Liver (tissue), 9 donors: ENCODE results near the gene PCED1B. TPM values are rescaled to one million over a fixed set of nuclear protein-coding genes. Genes with fewer than 3 reads are reported as not detected.

ENCODE experiments used
- DNase-seq: peaks from one replicate; pipeline ENCODE4 v3.0.0-alpha.2; 2017; ENCODE audit warnings: low spot score
- H3K27ac ChIP-seq, 2 donors: one replicate each; pipeline ENCODE4 v1.7.0; 2013; ENCODE audit warnings: inconsistent platforms in 2 of 2, low read length in 2 of 2, control low read depth in 1 of 2, low read depth in 1 of 2, mild to moderate bottlenecking in 1 of 2
- H3K27me3 ChIP-seq, 4 donors: one replicate each; pipeline versions ENCODE4 v1.6.1 to v1.7.0; 2013; ENCODE audit warnings: low read length in 3 of 4, inconsistent platforms in 1 of 4, mild to moderate bottlenecking in 1 of 4, moderate library complexity in 1 of 4; ENCODE audit not compliant: control insufficient read depth in 4 of 4, insufficient read depth in 4 of 4
- H3K36me3 ChIP-seq, 4 donors: one replicate each; pipeline versions ENCODE4 v1.6.1 to v1.7.0; 2013; ENCODE audit warnings: low read length in 3 of 4, mild to moderate bottlenecking in 3 of 4, low read depth in 1 of 4, moderate library complexity in 1 of 4; ENCODE audit not compliant: control insufficient read depth in 4 of 4, insufficient read depth in 3 of 4
- H3K4me1 ChIP-seq, 4 donors: one replicate each; pipeline versions ENCODE4 v1.6.1 to v1.7.0; 2013; ENCODE audit warnings: low read length in 3 of 4, mild to moderate bottlenecking in 3 of 4, moderate library complexity in 1 of 4; ENCODE audit not compliant: control insufficient read depth in 4 of 4, insufficient read depth in 4 of 4
- H3K4me3 ChIP-seq, 3 donors: one replicate each; pipeline versions ENCODE4 v1.6.1 to v1.7.0; 2013; ENCODE audit warnings: low read length in 3 of 3, control low read depth in 1 of 3, low read depth in 1 of 3, mild to moderate bottlenecking in 1 of 3
- H3K9ac ChIP-seq, 2 donors: one replicate each; pipeline ENCODE4 v1.7.0; 2013; ENCODE audit warnings: low read length in 2 of 2, mild to moderate bottlenecking in 2 of 2, moderate library complexity in 2 of 2, control low read depth in 1 of 2, low read depth in 1 of 2
- H3K9me3 ChIP-seq, 4 donors: one replicate each; pipeline versions ENCODE4 v1.6.1 to v1.7.0; 2013; ENCODE audit warnings: low read length in 3 of 4; ENCODE audit not compliant: control insufficient read depth in 4 of 4
- CTCF ChIP-seq: fragments of 150-350 bp; IDR thresholded peaks from 2 replicates; pipeline ENCODE4 v1.5.1; 2017; ENCODE audit warnings: improper control_type of control experiment, low read depth, low read length; ENCODE audit not compliant: missing input control
- FOXA1 ChIP-seq: IDR thresholded peaks from 2 replicates; pipeline ENCODE4 v1.6.1; 2016; ENCODE audit warnings: antibody characterized with exemption
- FOXA2 ChIP-seq: IDR thresholded peaks from 2 replicates; pipeline ENCODE4 v1.6.1; 2016; ENCODE audit warnings: antibody characterized with exemption
- HNF4A ChIP-seq, 2 donors: conservative IDR thresholded peaks; 2 replicates each; pipeline ENCODE4 v1.6.1; 2016; ENCODE audit warnings: antibody characterized with exemption in 2 of 2, mild to moderate bottlenecking in 2 of 2
- JUND ChIP-seq, 2 donors: IDR thresholded peaks; 2 replicates each; pipeline ENCODE4 v1.6.1; 2016; ENCODE audit warnings: antibody characterized with exemption in 2 of 2
- MAX ChIP-seq: IDR thresholded peaks from 2 replicates; pipeline ENCODE4 v1.6.1; 2016; ENCODE audit warnings: antibody characterized with exemption
- NR2F2 ChIP-seq: IDR thresholded peaks from 2 replicates; pipeline ENCODE4 v1.6.1; 2016; ENCODE audit warnings: antibody characterized with exemption
- RAD21 ChIP-seq, 2 donors: IDR thresholded peaks; 2 replicates each; pipeline ENCODE4 v1.6.1; 2016; ENCODE audit warnings: antibody characterized with exemption in 2 of 2, mild to moderate bottlenecking in 2 of 2
- REST ChIP-seq: IDR thresholded peaks from 2 replicates; pipeline ENCODE4 v1.6.1; 2016; ENCODE audit warnings: antibody characterized with exemption, mild to moderate bottlenecking
- RXRA ChIP-seq, 2 donors: IDR thresholded peaks; 2 replicates each; pipeline ENCODE4 v1.6.1; 2017 to 2018; ENCODE audit warnings: antibody characterized with exemption in 2 of 2, mild to moderate bottlenecking in 1 of 2
- YY1 ChIP-seq: IDR thresholded peaks from 2 replicates; pipeline ENCODE4 v1.6.1; 2016; ENCODE audit warnings: antibody characterized with exemption, mild to moderate bottlenecking
- ZBTB33 ChIP-seq: IDR thresholded peaks from 2 replicates; pipeline ENCODE4 v1.6.1; 2016; ENCODE audit warnings: antibody characterized with exemption
- WGBS: extraction: QIAGEN DNeasy Blood & Tissue Kit; methylation state at CpG from one replicate; pipeline ENCODE4 v1.1.7; 2013; 5-methylcytosine and 5-hydroxymethylcytosine counted together
- polyA plus RNA-seq, 2 donors: library from polyadenylated mRNA; stranded (reverse) in 1 of 2; unstranded in 1 of 2; fragments of 200-250 nt in 1 of 2; fragments of >200 nt in 1 of 2; fragmentation: Nextera tagmentation in 1 of 2; extraction: Ambion mirVana in 1 of 2; gene quantifications; one replicate each; pipeline versions ENCODE4 v1.2.1 to v1.2.3, GENCODE V29; 2013 to 2015
- total RNA-seq, 2 donors: library from RNA; depleted of rRNA; stranded (reverse); fragments of >200 nt; gene quantifications; one replicate each; pipeline ENCODE4 v1.2.3, GENCODE V29; 2014
- donor health status: healthy.
- donor health status: healthy.
- donor health status: healthy.
- donor health status: healthy.
- donor health status: healthy.

Gene PCED1B
- total and polyA plus RNA-seq, 4 donors, result 0.51 to 1.8 (median 1.1) TPM

GRCh38 chr12:47209014-47209413 is 129.6 kb downstream of the PCED1B start:
- DNase-seq, result no peak

GRCh38 chr12:47210776-47211175 is 131.4 kb downstream of the PCED1B start:
- no peak overlapping the region for H3K27ac ChIP-seq
- DNase-seq, result no peak
- H3K9ac ChIP-seq, result no peak overlapping the region
- TF ChIP-seq YY1 (no peak), ZBTB33 (no peak), CTCF (no peak), FOXA1 (no peak), RAD21 (IDR thresholded peaks at IDR 0.05) (no peak), HNF4A (conservative IDR thresholded peaks at IDR 0.05) (no peak), FOXA2 (no peak), MAX (no peak), NR2F2 (no peak), REST (no peak), RXRA (IDR thresholded peaks at IDR 0.05) (no peak)
- H3K4me3 ChIP-seq, result no peak overlapping the region
- H3K36me3 ChIP-seq, result no peaks in the 10 kb centered on the region
- WGBS, result 96% methylated on average over 4 of the region's 4 CpGs
- no peaks in the 10 kb centered on the region for H3K27me3 ChIP-seq
- peaks cover 0 to 6% (median 0%) of the 10 kb centered on the region in 4 donors for H3K4me1 ChIP-seq
- H3K9me3 ChIP-seq, result no peaks in the 10 kb centered on the region

More at GRCh38 chr12:47209014-47209413, 129.6 kb downstream of the PCED1B start:
- Histone ChIP-seq H3K36me3 (no peaks in the 10 kb centered on the region), H3K4me3 (no peak overlapping the region), H3K27ac (no peak overlapping the region), H3K9ac (no peak overlapping the region), H3K27me3 (no peaks in the 10 kb centered on the region), H3K9me3 (no peaks in the 10 kb centered on the region), H3K4me1 (peaks cover 0 to 6% (median 0%) of the 10 kb centered on the region in 4 donors)
- no peak for TF ChIP-seq MAX
- TF ChIP-seq JUND (IDR thresholded peaks at IDR 0.05), result no peak
- no peak for TF ChIP-seq HNF4A (conservative IDR thresholded peaks at IDR 0.05)
- TF ChIP-seq NR2F2, result no peak
- WGBS, result 97% methylated on average over 6 of the region's 6 CpGs
